VCaP (cell line): ENCODE results near the gene CTPS2.
A peak's percentile ranks its signal among the peaks of the same experiment; 100 is the strongest.

Experiments
- H3K27ac ChIP-seq: fragments of 450-650 bp; 2 replicates; pipeline ENCODE4 v1.5.1; 2017
- CTCF ChIP-seq: fragments of 450-650 bp; conservative IDR thresholded peaks from 2 replicates; pipeline ENCODE4 v1.5.1; 2017; ENCODE audit warnings: mild to moderate bottlenecking, moderate library complexity

Gene CTPS2

GRCh38 chrX:16708016-16708415 is 4.5 kb downstream of the CTPS2 start:
- no peak overlapping the region for H3K27ac ChIP-seq

DNA sequence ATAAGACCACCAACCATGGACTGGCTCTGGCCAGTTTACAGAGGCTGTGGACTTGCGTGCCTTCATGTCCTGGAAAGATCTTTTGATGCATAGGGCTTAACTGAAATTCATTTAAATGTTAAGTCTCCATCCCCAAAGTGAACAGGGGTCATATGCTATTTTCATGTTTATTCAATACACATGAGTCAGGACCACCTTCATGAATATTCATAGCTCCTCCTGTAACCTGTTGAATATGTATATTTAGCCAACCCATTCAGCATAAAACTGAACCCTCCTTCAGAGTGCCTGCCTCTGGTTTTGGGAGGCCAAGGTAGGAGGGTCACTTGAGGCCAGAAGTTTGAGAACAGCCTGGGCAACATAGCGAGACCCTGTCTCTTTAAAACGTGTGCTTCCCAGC is 7.1 kb downstream of the CTPS2 start:
- H3K27ac ChIP-seq: no peak overlapping the region
- no peak for TF ChIP-seq CTCF

More at GRCh38 chrX:16708016-16708415, 4.5 kb downstream of the CTPS2 start:
- TF ChIP-seq CTCF: no peak

GRCh38 chrX:16702700-16703599 is 9.5 kb downstream of the CTPS2 start:
- peak overlapping the region; percentile 65 for H3K27ac ChIP-seq
- TF ChIP-seq CTCF: no peak

- no peak overlapping the region for H3K27ac ChIP-seq
- no peak for TF ChIP-seq CTCF
These were observed 11.7 kb downstream of the CTPS2 start for GRCh38 chrX:16700734-16701133.

- TF ChIP-seq CTCF: no peak
- no peak overlapping the region for H3K27ac ChIP-seq
These were observed 13.1 kb downstream of the CTPS2 start for GRCh38 chrX:16699389-16699788.

DNA sequence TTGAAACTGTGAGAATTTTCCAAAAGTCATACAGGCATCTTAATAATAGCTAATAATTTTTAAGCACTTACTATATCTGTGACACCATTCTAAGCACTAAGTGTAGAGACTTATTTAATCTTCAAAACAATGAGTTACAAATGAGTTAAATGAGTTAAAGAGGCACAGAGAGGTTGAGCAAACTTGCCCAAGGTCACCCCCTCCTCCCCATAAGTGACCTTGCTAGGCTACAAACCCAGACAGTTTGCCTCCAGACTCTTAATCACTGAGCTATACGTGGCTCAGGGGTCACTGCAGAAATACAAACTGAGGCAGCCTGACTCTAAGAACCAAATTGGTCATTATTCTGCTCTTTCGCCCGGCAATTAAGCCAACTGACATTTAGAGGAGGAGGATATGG is 15.5 kb downstream of the CTPS2 start:
- TF ChIP-seq CTCF: no peak
- H3K27ac ChIP-seq: peak overlapping the region; percentile 37; the same call in 1 of the 2 replicates

DNA sequence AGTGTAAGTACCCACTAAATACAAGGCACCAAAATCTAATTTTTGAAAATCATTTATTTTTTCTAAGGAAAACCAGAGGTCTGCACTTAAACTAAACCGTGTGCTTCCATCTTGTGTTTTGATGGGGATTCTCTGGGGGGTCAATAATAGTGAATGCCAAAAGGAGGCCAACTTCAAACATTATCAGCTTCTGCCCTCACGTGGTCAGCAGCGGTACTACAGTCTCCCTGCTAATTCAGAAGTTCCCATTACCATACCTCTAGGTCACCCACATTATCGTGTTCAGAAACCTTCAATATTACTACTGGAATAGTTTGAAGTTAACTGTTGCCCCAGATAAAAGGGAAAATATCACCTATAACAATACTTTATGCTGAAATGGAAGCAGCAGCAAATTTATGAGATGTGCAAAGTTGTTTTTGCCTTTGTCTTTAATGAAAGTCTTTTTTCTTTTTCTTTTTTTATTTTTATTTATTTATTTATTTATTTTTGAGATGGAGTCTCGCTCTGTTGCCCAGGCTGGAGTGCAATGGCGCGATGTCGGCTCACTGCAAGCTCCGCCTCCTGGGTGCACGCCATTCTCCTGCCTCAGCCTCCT is 17.3 kb downstream of the CTPS2 start:
- H3K27ac ChIP-seq: no peak overlapping the region
- peak; percentile 83 for TF ChIP-seq CTCF
